ENCODE data around the gene VENTX. TPM values are rescaled to one million over a fixed set of nuclear protein-coding genes. Genes with fewer than 3 reads are reported as not detected.
A peak's percentile ranks its signal among the peaks of the same experiment; 100 is the strongest.

Gene VENTX
- total RNA-seq, 3 donors from 2014 or later (not counting 1 experiment from before 2014, with no cell fraction given), result 0.48 to 4.1 (median 0.75) TPM

GRCh38 chr10:133230044-133230361 lies 7.7 kb upstream of the VENTX start, which contains the start of gene UTF1:
Gene UTF1, plus strand, starts transcription at chr10:133230217. Its CDS starts 72 bp downstream, at chr10:133230289.
- ATAC-seq (no peak), DNase-seq (no peak)
- H3K4me3 ChIP-seq (ENCODE audit: low read length), result no peak within 1 kb of the TSS
- Mint-ChIP-seq H3K9me3 (no peaks in the 10 kb centered on the region), H3K4me3 (peak within 1 kb of the TSS; percentile 60), H3K27ac (no peak within 1 kb of the TSS), H3K36me3 (no peaks in the 10 kb centered on the region), H3K4me1 (peaks cover 0 to 12% of the 10 kb centered on the region in 2 donors), H3K27me3 (ENCODE audit: low read depth in 2 of 2) (peaks cover 43 to 50% of the 10 kb centered on the region in 2 donors)
- H3K27ac ChIP-seq (ENCODE audit: low read length), result no peak within 1 kb of the TSS
- H3K36me3 ChIP-seq (ENCODE audit: control insufficient read depth, insufficient read depth, low read length), result no peaks in the 10 kb centered on the region
- H3K9me3 ChIP-seq (ENCODE audit: control insufficient read depth, insufficient read depth, low read length), result no peaks in the 10 kb centered on the region
- peaks cover 8% of the 10 kb centered on the region for H3K4me1 ChIP-seq (ENCODE audit: control insufficient read depth, insufficient read depth, low read length)
- 2% methylated on average over 49 of the region's 49 CpGs for WGBS (ENCODE audit: insufficient coverage)
- intact Hi-C loops (cut with micrococcal nuclease), result no loop called here
- H3K27me3 ChIP-seq (ENCODE audit: control insufficient read depth, insufficient read depth, low read length), result peaks cover 28% of the 10 kb centered on the region
- no peak for TF ChIP-seq CTCF (IDR thresholded peaks at IDR 0.05)

- ATAC-seq, result peak in 2 of 3 donors; percentile 36 to 43
- Mint-ChIP-seq H3K9me3 (no peaks in the 10 kb centered on the region), H3K4me3 (peak overlapping the region; percentile 53), H3K4me1 (peaks cover 0 to 16% of the 10 kb centered on the region in 2 donors), H3K36me3 (no peaks in the 10 kb centered on the region), H3K27ac (no peak overlapping the region), H3K27me3 (ENCODE audit: low read depth in 2 of 2) (peaks cover 43 to 50% of the 10 kb centered on the region in 2 donors)
- Histone ChIP-seq H3K4me3 (ENCODE audit: low read length) (no peak overlapping the region), H3K27me3 (ENCODE audit: control insufficient read depth, insufficient read depth, low read length) (peaks cover 26% of the 10 kb centered on the region), H3K4me1 (ENCODE audit: control insufficient read depth, insufficient read depth, low read length) (peaks cover 13% of the 10 kb centered on the region), H3K9me3 (ENCODE audit: control insufficient read depth, insufficient read depth, low read length) (no peaks in the 10 kb centered on the region), H3K36me3 (ENCODE audit: control insufficient read depth, insufficient read depth, low read length) (no peaks in the 10 kb centered on the region), H3K27ac (ENCODE audit: low read length) (no peak overlapping the region)
- intact Hi-C loops (cut with micrococcal nuclease), result no loop called here
- 3% methylated on average over 122 of the region's 122 CpGs for WGBS (ENCODE audit: insufficient coverage)
- TF ChIP-seq CTCF (IDR thresholded peaks at IDR 0.05), result no peak
- peak in 1 of 2 donors; percentile 34 for DNase-seq
These were observed 7.1 kb upstream of the VENTX start for GRCh38 chr10:133230387-133231195.

- Mint-ChIP-seq H3K4me3 (no peak overlapping the region), H3K4me1 (peaks cover 0 to 22% of the 10 kb centered on the region in 2 donors), H3K9me3 (no peaks in the 10 kb centered on the region), H3K27ac (no peak overlapping the region), H3K36me3 (no peaks in the 10 kb centered on the region), H3K27me3 (ENCODE audit: low read depth in 2 of 2) (peaks cover 42 to 45% of the 10 kb centered on the region in 2 donors)
- DNase-seq, result no peak
- ATAC-seq, result no peak
- WGBS (ENCODE audit: insufficient coverage), result 34% methylated on average over 39 of the region's 44 CpGs
- Histone ChIP-seq H3K27ac (ENCODE audit: low read length) (no peak overlapping the region), H3K36me3 (ENCODE audit: control insufficient read depth, insufficient read depth, low read length) (no peaks in the 10 kb centered on the region), H3K4me1 (ENCODE audit: control insufficient read depth, insufficient read depth, low read length) (peaks cover 21% of the 10 kb centered on the region), H3K9me3 (ENCODE audit: control insufficient read depth, insufficient read depth, low read length) (no peaks in the 10 kb centered on the region), H3K4me3 (ENCODE audit: low read length) (no peak overlapping the region), H3K27me3 (ENCODE audit: control insufficient read depth, insufficient read depth, low read length) (peaks cover 33% of the 10 kb centered on the region)
- intact Hi-C loops (cut with micrococcal nuclease), result no loop called here
- TF ChIP-seq CTCF (IDR thresholded peaks at IDR 0.05), result no peak
These were observed 6.3 kb upstream of the VENTX start for GRCh38 chr10:133231244-133231945.

All from natural killer cell (primary cell).